ENCODE results near the gene DCTN4.
A peak's percentile ranks its signal among the peaks of the same experiment; 100 is the strongest.

DNA sequence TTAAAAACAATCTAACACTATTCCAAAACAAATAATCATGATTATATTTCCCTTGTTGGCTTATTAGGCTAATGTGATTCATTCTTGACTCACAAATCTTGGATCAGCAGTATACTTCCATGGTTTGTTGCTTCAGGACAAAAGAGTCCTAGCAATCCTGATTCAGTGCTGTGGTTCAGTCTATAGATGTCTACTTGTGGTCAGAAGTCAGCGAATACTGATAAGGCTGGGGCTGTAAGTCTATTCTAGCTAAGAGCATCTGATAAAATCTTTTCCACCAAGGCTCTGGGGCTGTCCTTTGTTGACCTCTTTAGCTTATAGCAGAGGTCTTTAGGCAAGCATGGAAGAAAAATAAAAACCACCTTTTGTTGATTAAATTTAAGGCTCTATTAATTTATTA is 15.3 kb upstream of the DCTN4 start:
- TF ChIP-seq, protein P1, sequence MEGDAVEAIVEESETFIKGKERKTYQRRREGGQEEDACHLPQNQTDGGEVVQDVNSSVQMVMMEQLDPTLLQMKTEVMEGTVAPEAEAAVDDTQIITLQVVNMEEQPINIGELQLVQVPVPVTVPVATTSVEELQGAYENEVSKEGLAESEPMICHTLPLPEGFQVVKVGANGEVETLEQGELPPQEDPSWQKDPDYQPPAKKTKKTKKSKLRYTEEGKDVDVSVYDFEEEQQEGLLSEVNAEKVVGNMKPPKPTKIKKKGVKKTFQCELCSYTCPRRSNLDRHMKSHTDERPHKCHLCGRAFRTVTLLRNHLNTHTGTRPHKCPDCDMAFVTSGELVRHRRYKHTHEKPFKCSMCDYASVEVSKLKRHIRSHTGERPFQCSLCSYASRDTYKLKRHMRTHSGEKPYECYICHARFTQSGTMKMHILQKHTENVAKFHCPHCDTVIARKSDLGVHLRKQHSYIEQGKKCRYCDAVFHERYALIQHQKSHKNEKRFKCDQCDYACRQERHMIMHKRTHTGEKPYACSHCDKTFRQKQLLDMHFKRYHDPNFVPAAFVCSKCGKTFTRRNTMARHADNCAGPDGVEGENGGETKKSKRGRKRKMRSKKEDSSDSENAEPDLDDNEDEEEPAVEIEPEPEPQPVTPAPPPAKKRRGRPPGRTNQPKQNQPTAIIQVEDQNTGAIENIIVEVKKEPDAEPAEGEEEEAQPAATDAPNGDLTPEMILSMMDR (IDR thresholded peaks at IDR 0.05) = no peak
- TF ChIP-seq POLR2AphosphoS5 (IDR thresholded peaks at IDR 0.05; ENCODE audit: low read depth, low read length) (no peak), SIN3A (IDR thresholded peaks at IDR 0.05; ENCODE audit: borderline replicate concordance, insufficient read depth, low read depth, low read length) (no peak), TCF7L2 (IDR thresholded peaks at IDR 0.05; ENCODE audit: low read depth, low read length) (no peak)
- TF ChIP-seq, protein P2, sequence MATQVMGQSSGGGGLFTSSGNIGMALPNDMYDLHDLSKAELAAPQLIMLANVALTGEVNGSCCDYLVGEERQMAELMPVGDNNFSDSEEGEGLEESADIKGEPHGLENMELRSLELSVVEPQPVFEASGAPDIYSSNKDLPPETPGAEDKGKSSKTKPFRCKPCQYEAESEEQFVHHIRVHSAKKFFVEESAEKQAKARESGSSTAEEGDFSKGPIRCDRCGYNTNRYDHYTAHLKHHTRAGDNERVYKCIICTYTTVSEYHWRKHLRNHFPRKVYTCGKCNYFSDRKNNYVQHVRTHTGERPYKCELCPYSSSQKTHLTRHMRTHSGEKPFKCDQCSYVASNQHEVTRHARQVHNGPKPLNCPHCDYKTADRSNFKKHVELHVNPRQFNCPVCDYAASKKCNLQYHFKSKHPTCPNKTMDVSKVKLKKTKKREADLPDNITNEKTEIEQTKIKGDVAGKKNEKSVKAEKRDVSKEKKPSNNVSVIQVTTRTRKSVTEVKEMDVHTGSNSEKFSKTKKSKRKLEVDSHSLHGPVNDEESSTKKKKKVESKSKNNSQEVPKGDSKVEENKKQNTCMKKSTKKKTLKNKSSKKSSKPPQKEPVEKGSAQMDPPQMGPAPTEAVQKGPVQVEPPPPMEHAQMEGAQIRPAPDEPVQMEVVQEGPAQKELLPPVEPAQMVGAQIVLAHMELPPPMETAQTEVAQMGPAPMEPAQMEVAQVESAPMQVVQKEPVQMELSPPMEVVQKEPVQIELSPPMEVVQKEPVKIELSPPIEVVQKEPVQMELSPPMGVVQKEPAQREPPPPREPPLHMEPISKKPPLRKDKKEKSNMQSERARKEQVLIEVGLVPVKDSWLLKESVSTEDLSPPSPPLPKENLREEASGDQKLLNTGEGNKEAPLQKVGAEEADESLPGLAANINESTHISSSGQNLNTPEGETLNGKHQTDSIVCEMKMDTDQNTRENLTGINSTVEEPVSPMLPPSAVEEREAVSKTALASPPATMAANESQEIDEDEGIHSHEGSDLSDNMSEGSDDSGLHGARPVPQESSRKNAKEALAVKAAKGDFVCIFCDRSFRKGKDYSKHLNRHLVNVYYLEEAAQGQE (IDR thresholded peaks at IDR 0.05; ENCODE audit: insufficient read depth in 1 of 2, low read depth in 2 of 2, low read length in 1 of 2) = 0 out of 4 replicates have a peak, but pooled peaks of 1 of the 2 experiments have one; percentile 17

All from Panc1 (cell line).